ENCODE data around the gene MRI1. TPM values are rescaled to one million over a fixed set of nuclear protein-coding genes. Genes with fewer than 3 reads are reported as not detected.

Gene MRI1
- total and polyA plus RNA-seq, 10 of the 15 experiments (the other 5 are each of a cell fraction or from before 2014, with no cell fraction given) = 5.4 to 50.3 (median 28.3) TPM

- no peak for TF ChIP-seq USF2 (IDR thresholded peaks at IDR 0.05; ENCODE audit: borderline replicate concordance, low read depth, low read length)
- no peak for TF ChIP-seq RAD21 (IDR thresholded peaks at IDR 0.05; ENCODE audit: insufficient read depth, low read depth, low read length)
- no peak for TF ChIP-seq ASH2L (IDR thresholded peaks at IDR 0.05; ENCODE audit: borderline replicate concordance, low read depth)
- no peak for TF ChIP-seq RB1 (IDR thresholded peaks at IDR 0.05; ENCODE audit: borderline replicate concordance)
- no peak for TF ChIP-seq ZNF592 (IDR thresholded peaks at IDR 0.05)
- TF ChIP-seq SMARCA5 (IDR thresholded peaks at IDR 0.05) = no peak
- no peak for TF ChIP-seq ZNF687 (IDR thresholded peaks at IDR 0.05)
- no peak for TF ChIP-seq CTCF (IDR thresholded peaks at IDR 0.05 in 2 of 3, conservative IDR thresholded peaks at IDR 0.05 in 1 of 3; ENCODE audit: control insufficient read depth in 2 of 3, extremely low read depth in 1 of 3, insufficient read depth in 1 of 3, low read depth in 3 of 3, low read length in 3 of 3)
Measured at GRCh38 chr19:13813147-13813546, 48.8 kb downstream of the MRI1 start.

More at GRCh38 chr19:13813147-13813546, 48.8 kb downstream of the MRI1 start:
- CTCF ChIA-PET = no interaction called here
- Histone ChIP-seq H3K4me2 (ENCODE audit: control insufficient read depth, insufficient read depth) (no peak overlapping the region), H3K4me3 (no peak overlapping the region), H3K4me1 (ENCODE audit: control insufficient read depth, insufficient read depth, low read length) (no peaks in the 10 kb centered on the region), H3K9ac (ENCODE audit: control insufficient read depth, insufficient read depth, low read length) (no peak overlapping the region), H3K79me2 (ENCODE audit: control insufficient read depth, insufficient read depth, low read length) (no peaks in the 10 kb centered on the region), H2AFZ (ENCODE audit: control insufficient read depth, low read depth, low read length) (no peak overlapping the region), H3K36me3 (ENCODE audit: control insufficient read depth in 2 of 2, insufficient read depth in 2 of 2, low read length in 1 of 2) (0 out of 4 replicates have a peak, but pooled peaks cover 0 to 3% of the 10 kb centered on the region in 2 experiments), H3K27me3 (replicated peaks in 1 of 2; ENCODE audit: control insufficient read depth in 2 of 2, insufficient read depth in 2 of 2, low read length in 1 of 2) (no peaks in the 10 kb centered on the region), H3K9me3 (replicated peaks; ENCODE audit: control insufficient read depth, insufficient read depth, low read length) (no peaks in the 10 kb centered on the region), H3K27ac (ENCODE audit: control insufficient read depth, insufficient read depth) (no peak overlapping the region), H4K20me1 (ENCODE audit: control insufficient read depth, insufficient read depth) (no peaks in the 10 kb centered on the region)
- ATAC-seq = no peak
- RAD21 ChIA-PET (ENCODE audit: unreplicated experiment) = no interaction called here
- no peak for DNase-seq (ENCODE audit: low read depth, low spot score)
- WGBS (ENCODE audit: insufficient coverage, insufficient replicate concordance, low lambda C conversion rate, missing lambda C conversion rate) = 100% methylated on average over 2 of the region's 2 CpGs
- SMC1A ChIA-PET (ENCODE audit: uncharacterized antibody, unreplicated experiment) = interaction anchor here (0.6 kb wide), 1 partner anchor 50 kb away, joined by 3 read pairs; no protein-coding TSS in a partner anchor
- in situ Hi-C loops (cut with MboI) (no loop called here), intact Hi-C loops (cut with micrococcal nuclease; ENCODE audit: unreplicated experiment) (no loop called here)
- POLR2A ChIA-PET = interaction anchor here (0.6 kb wide), 1 partner anchor 150 kb away, joined by 3 read pairs; no protein-coding TSS in a partner anchor
- no TSS peak for BruUV-seq (replicated peaks)
- FAIRE-seq = no peak
